ENCODE results near the gene CFAP92.

DNA sequence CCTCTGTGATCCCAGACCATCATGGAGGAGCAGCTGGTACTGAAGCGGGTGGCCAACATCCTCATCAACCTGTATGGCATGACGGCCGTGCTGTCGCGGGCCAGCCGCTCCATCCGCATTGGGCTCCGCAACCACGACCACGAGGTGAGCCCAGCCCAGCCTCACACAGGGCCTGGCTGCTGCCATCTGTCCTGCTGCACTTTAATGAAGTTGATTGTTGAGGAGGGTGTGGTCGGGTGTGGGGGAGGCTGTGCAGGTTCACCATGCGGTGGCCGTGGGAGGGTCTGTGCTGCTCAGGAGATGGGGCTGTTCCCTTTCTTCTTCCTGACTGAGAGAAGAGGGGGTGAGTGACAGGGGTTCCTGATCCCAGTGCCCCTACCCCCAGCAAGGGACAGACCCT lies 83.9 kb downstream of the CFAP92 start:
- TF ChIP-seq, protein P1, sequence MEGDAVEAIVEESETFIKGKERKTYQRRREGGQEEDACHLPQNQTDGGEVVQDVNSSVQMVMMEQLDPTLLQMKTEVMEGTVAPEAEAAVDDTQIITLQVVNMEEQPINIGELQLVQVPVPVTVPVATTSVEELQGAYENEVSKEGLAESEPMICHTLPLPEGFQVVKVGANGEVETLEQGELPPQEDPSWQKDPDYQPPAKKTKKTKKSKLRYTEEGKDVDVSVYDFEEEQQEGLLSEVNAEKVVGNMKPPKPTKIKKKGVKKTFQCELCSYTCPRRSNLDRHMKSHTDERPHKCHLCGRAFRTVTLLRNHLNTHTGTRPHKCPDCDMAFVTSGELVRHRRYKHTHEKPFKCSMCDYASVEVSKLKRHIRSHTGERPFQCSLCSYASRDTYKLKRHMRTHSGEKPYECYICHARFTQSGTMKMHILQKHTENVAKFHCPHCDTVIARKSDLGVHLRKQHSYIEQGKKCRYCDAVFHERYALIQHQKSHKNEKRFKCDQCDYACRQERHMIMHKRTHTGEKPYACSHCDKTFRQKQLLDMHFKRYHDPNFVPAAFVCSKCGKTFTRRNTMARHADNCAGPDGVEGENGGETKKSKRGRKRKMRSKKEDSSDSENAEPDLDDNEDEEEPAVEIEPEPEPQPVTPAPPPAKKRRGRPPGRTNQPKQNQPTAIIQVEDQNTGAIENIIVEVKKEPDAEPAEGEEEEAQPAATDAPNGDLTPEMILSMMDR (IDR thresholded peaks at IDR 0.05; ENCODE audit: extremely low read depth in 1 of 2, insufficient read depth in 1 of 2, low read depth in 1 of 2, low read length in 2 of 2), result no peak
- TF ChIP-seq EZH2 (IDR thresholded peaks at IDR 0.05; ENCODE audit: borderline replicate concordance, low read depth, low read length, severe bottlenecking) (no peak), POLR2A (IDR thresholded peaks at IDR 0.05; ENCODE audit: low read depth, low read length) (no peak)
- TF ChIP-seq, protein P2, sequence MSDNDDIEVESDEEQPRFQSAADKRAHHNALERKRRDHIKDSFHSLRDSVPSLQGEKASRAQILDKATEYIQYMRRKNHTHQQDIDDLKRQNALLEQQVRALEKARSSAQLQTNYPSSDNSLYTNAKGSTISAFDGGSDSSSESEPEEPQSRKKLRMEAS (IDR thresholded peaks at IDR 0.05; ENCODE audit: insufficient read depth, insufficient read length), result no peak
